Gastrocnemius medialis (tissue), 4 donors: ENCODE measurements around the gene LAX1.

ENCODE experiments used
- CTCF ChIP-seq, 5 experiments: fragments of 450-650 bp in 3 of 5; fragments of 200-600 bp in 2 of 5; sonication (generic) in 2 of 5; IDR thresholded peaks in 4 of 5; conservative IDR thresholded peaks in 1 of 5; 1 replicate in 4 of 5; 2 replicates in 1 of 5; pipeline ENCODE4 v1.5.1; 2016 to 2019; ENCODE audit warnings: antibody characterized with exemption in 5 of 5, mild to moderate bottlenecking in 3 of 5, moderate library complexity in 3 of 5
- POLR2A ChIP-seq, 2 donors: fragments of 450-650 bp; IDR thresholded peaks; one replicate each; pipeline ENCODE4 v1.6.1; 2017; ENCODE audit warnings: antibody characterized with exemption in 2 of 2, mild to moderate bottlenecking in 2 of 2, moderate library complexity in 2 of 2

- TF ChIP-seq CTCF (IDR thresholded peaks at IDR 0.05 in 4 of 5, conservative IDR thresholded peaks at IDR 0.05 in 1 of 5) (no peak), POLR2A (IDR thresholded peaks at IDR 0.05) (no peak)
Observed at GRCh38 chr1:203818399-203818798, 53.4 kb downstream of the LAX1 start.
